H9 (cell line): ENCODE data around the gene UQCR10. TPM values are rescaled to one million over a fixed set of nuclear protein-coding genes. Genes with fewer than 3 reads are reported as not detected.

Experiments
- DNase-seq: peaks from one replicate; pipeline ENCODE4 v3.0.0-alpha.2; 2017
- H2AFZ ChIP-seq: one replicate; pipeline ENCODE4 v1.6.1; 2013; ENCODE audit warnings: mild to moderate bottlenecking, low read length, control low read depth, moderate library complexity
- H2AK5ac ChIP-seq: 2 replicates; pipeline ENCODE4 v1.6.1; 2013; ENCODE audit warnings: low read length, control low read depth, mixed read lengths; ENCODE audit not compliant: insufficient read length
- H2BK120ac ChIP-seq: one replicate; pipeline ENCODE4 v1.6.1; 2013; ENCODE audit warnings: low read depth, mild to moderate bottlenecking, low read length, control low read depth, inconsistent platforms; ENCODE audit not compliant: poor library complexity, severe bottlenecking
- H2BK12ac ChIP-seq: 2 replicates; pipeline ENCODE4 v1.6.1; 2013; ENCODE audit warnings: low read length, control low read depth, mixed read lengths, low read depth; ENCODE audit not compliant: insufficient read length
- H2BK15ac ChIP-seq: 2 replicates; pipeline ENCODE4 v1.6.1; 2013; ENCODE audit warnings: low read depth, low read length, control low read depth
- H2BK20ac ChIP-seq: one replicate; pipeline ENCODE4 v1.6.1; 2013; ENCODE audit warnings: low read depth, mild to moderate bottlenecking, low read length, control low read depth, inconsistent platforms; ENCODE audit not compliant: poor library complexity, severe bottlenecking
- H2BK5ac ChIP-seq: 2 replicates; pipeline ENCODE4 v1.6.1; 2013; ENCODE audit warnings: low read length, control low read depth, mixed read lengths; ENCODE audit not compliant: insufficient read length
- H3K14ac ChIP-seq: 2 replicates; pipeline ENCODE4 v1.6.1; 2013; ENCODE audit warnings: low read length, control low read depth; ENCODE audit not compliant: insufficient read depth
- H3K18ac ChIP-seq: 2 replicates; pipeline ENCODE4 v1.6.1; 2013; ENCODE audit warnings: low read depth, mild to moderate bottlenecking, mixed read lengths, low read length, control low read depth; ENCODE audit not compliant: insufficient read length
- H3K23ac ChIP-seq: 2 replicates; pipeline ENCODE4 v1.6.1; 2013; ENCODE audit warnings: low read length, control low read depth, mixed read lengths, low read depth; ENCODE audit not compliant: insufficient read length
- H3K23me2 ChIP-seq: 2 replicates; pipeline ENCODE4 v1.6.1; 2013; ENCODE audit warnings: low read depth, mild to moderate bottlenecking, mixed read lengths, low read length, control low read depth; ENCODE audit not compliant: insufficient read length, poor library complexity, severe bottlenecking
- H3K27ac ChIP-seq: 2 replicates; pipeline ENCODE4 v1.5.1; 2013; ENCODE audit warnings: low read length, control low read depth, mixed read lengths, low read depth; ENCODE audit not compliant: insufficient read length
- H3K27me3 ChIP-seq: 2 replicates; pipeline ENCODE4 v1.6.1; 2013; ENCODE audit warnings: low read length, control low read depth, inconsistent platforms; ENCODE audit not compliant: insufficient read depth
- H3K4ac ChIP-seq: 2 replicates; pipeline ENCODE4 v1.6.1; 2013; ENCODE audit warnings: low read depth, mild to moderate bottlenecking, control low read depth, inconsistent platforms, low read length, moderate library complexity
- H3K4me1 ChIP-seq: 2 replicates; pipeline ENCODE4 v1.6.1; 2013; ENCODE audit warnings: low read length, control low read depth, inconsistent platforms; ENCODE audit not compliant: insufficient read depth
- H3K4me2 ChIP-seq: 2 replicates; pipeline ENCODE4 v1.6.1; 2013; ENCODE audit warnings: low read length, control low read depth, mixed read lengths; ENCODE audit not compliant: insufficient read length, insufficient read depth
- H3K56ac ChIP-seq: 2 replicates; pipeline ENCODE4 v1.6.1; 2013; ENCODE audit warnings: low read depth, mild to moderate bottlenecking, mixed read lengths, low read length, control low read depth; ENCODE audit not compliant: insufficient read length
- H3K79me1 ChIP-seq: 2 replicates; pipeline ENCODE4 v1.6.1; 2013; ENCODE audit warnings: low read depth, mild to moderate bottlenecking, moderate library complexity, low read length, control low read depth, inconsistent platforms; ENCODE audit not compliant: insufficient read depth, poor library complexity, severe bottlenecking
- H3K79me2 ChIP-seq: 2 replicates; pipeline ENCODE4 v1.6.1; 2013; ENCODE audit warnings: low read length, control low read depth, inconsistent platforms; ENCODE audit not compliant: insufficient read depth
- H3K9ac ChIP-seq: 2 replicates; pipeline ENCODE4 v1.6.1; 2013; ENCODE audit warnings: low read length, control low read depth, mixed read lengths; ENCODE audit not compliant: insufficient read length; ENCODE audit errors: extremely low read depth
- H3K9me3 ChIP-seq: one replicate; pipeline ENCODE4 v1.6.1; 2013; ENCODE audit warnings: low read depth, low read length, inconsistent platforms; ENCODE audit not compliant: control insufficient read depth
- H3T11ph ChIP-seq: one replicate; pipeline ENCODE4 v1.6.1; 2013; ENCODE audit warnings: mild to moderate bottlenecking, low read length, control low read depth, inconsistent platforms
- H4K20me1 ChIP-seq: one replicate; pipeline ENCODE4 v1.6.1; 2013; ENCODE audit not compliant: control insufficient read depth, insufficient read length, insufficient read depth
- H4K5ac ChIP-seq: 2 replicates; pipeline ENCODE4 v1.6.1; 2013; ENCODE audit warnings: low read depth, mild to moderate bottlenecking, mixed read lengths, low read length, control low read depth; ENCODE audit not compliant: insufficient read length
- H4K8ac ChIP-seq: replicated peaks from 2 replicates; pipeline ENCODE4 v1.6.1; 2013; ENCODE audit warnings: low read length, control low read depth, mixed read lengths, low read depth; ENCODE audit not compliant: insufficient read length
- H4K91ac ChIP-seq: 2 replicates; pipeline ENCODE4 v1.6.1; 2013; ENCODE audit warnings: low read depth, mild to moderate bottlenecking, moderate library complexity, mixed read lengths, low read length, control low read depth; ENCODE audit not compliant: insufficient read length
- H3K27ac Mint-ChIP-seq, 3 experiments: 2 replicates in 2 of 3; 3 replicates in 1 of 3; pipeline ENCODE4 v1.8.0; 2020 to 2021; ENCODE audit warnings: mixed read lengths in 3 of 3, mild to moderate bottlenecking in 1 of 3, moderate library complexity in 1 of 3
- H3K27me3 Mint-ChIP-seq: 2 replicates; pipeline ENCODE4 v1.8.0; 2021; ENCODE audit warnings: low read depth, mild to moderate bottlenecking, moderate library complexity, mixed read lengths
- H3K36me3 Mint-ChIP-seq, 3 experiments: 2 replicates in 2 of 3; 3 replicates in 1 of 3; pipeline ENCODE4 v1.8.0; 2020 to 2021; ENCODE audit warnings: low read depth in 3 of 3, mixed read lengths in 3 of 3; ENCODE audit not compliant: insufficient read depth in 1 of 3
- H3K4me1 Mint-ChIP-seq, 2 experiments: 2 replicates each; pipeline ENCODE4 v1.8.0; 2020; ENCODE audit warnings: mixed read lengths in 2 of 2
- H3K4me3 Mint-ChIP-seq, 2 experiments: 2 replicates in 1 of 2; 3 replicates in 1 of 2; pipeline ENCODE4 v1.8.0; 2020 to 2021; ENCODE audit warnings: mild to moderate bottlenecking in 2 of 2, mixed read lengths in 2 of 2, moderate library complexity in 1 of 2
- H3K9me3 Mint-ChIP-seq, 2 experiments: 2 replicates in 1 of 2; 3 replicates in 1 of 2; pipeline ENCODE4 v1.8.0; 2020; ENCODE audit warnings: mild to moderate bottlenecking in 2 of 2, mixed read lengths in 2 of 2, moderate library complexity in 1 of 2
- WGBS: extraction: QIAGEN DNeasy Blood & Tissue Kit; methylation state at CpG from one replicate; pipeline ENCODE4 v1.1.7; 2013; ENCODE audit warnings: missing lambda C conversion rate, low lambda C conversion rate, mixed read lengths; ENCODE audit not compliant: insufficient read length; ENCODE audit errors: extremely low coverage; 5-methylcytosine and 5-hydroxymethylcytosine counted together
- total RNA-seq: library from RNA; stranded (reverse); gene quantifications from 2 replicates; pipeline ENCODE4 v1.2.1, GENCODE V29; 2021
- TF ChIP-seq, protein P1 (sequence below): fragments of 200-600 bp; sonication (generic); conservative IDR thresholded peaks from 3 replicates; pipeline ENCODE4 v1.8.0; 2021; ENCODE audit warnings: antibody characterized with exemption, mild to moderate bottlenecking

UQCR10 gene
- total RNA-seq, 1 experiment from 2014 or later, result 124 TPM

DNA sequence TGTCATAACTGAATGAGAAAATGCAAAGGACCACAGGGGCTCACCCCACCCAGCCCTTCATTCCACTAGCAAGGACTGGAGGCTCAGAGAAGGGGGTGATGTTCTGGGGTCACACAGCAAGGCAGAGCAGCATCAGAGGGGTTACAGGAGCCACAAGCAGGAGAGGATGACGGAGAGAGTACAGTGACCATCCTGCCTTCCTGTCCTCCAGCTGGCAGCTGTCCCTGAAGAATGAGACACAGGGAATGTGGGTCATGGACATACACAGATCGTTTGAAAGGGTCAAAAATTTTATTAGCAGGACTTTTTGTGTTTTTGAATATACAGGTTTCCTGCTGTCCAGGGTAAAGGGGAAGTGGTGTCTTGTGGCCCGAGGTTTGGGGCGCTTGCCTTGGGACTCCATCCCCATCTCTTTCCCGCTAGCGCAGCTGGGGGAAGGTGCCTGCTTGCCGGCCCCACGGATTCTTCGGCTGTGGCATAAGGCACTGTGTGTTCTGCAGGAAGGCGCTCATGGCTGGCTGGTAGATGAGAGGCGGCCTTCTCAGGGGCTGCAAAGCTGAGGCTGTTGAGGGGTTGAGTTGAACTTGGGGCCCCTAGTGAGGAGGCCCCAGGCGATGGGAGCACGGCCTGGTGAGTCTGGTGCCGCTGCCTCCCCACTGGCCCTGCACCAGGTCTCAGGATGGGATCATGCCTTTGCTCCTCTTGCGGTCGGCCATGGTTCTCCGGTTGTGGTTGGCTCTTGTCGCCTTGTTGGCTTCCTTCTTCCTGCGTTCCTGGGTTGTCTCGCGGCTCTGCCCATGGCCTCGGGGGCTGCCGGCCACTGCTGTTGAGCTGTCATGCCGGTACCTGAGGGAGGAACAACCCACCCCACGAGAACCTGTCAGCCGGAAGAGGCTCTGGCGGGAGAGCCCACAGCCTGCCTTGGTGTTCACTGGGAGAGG lies 21.4 kb downstream of the UQCR10 start:
- Histone ChIP-seq H3K27ac (no peak overlapping the region), H4K20me1 (no peaks in the 10 kb centered on the region), H3K27me3 (no peaks in the 10 kb centered on the region), H2AK5ac (no peak overlapping the region), H2AFZ (no peak overlapping the region), H2BK120ac (no peak overlapping the region), H4K91ac (no peak overlapping the region), H3T11ph (no peak overlapping the region), H2BK12ac (no peak overlapping the region), H3K79me1 (no peaks in the 10 kb centered on the region), H2BK15ac (no peak overlapping the region), H3K56ac (no peak overlapping the region), H3K23ac (no peak overlapping the region), H2BK5ac (no peak overlapping the region), H4K8ac (no peak overlapping the region), H3K4me1 (no peaks in the 10 kb centered on the region), H3K79me2 (no peaks in the 10 kb centered on the region), H3K9me3 (no peaks in the 10 kb centered on the region), H3K18ac (no peak overlapping the region), H3K14ac (no peak overlapping the region), H3K9ac (no peak overlapping the region), H3K23me2 (no peaks in the 10 kb centered on the region), H3K4me2 (no peak overlapping the region), H3K4ac (no peak overlapping the region), H2BK20ac (no peak overlapping the region), H4K5ac (no peak overlapping the region)
- Mint-ChIP-seq H3K4me3 (no peak overlapping the region), H3K36me3 (peaks cover 2 to 54% (median 29%) of the 10 kb centered on the region in 3 experiments; a peak in 6 of 7 replicates), H3K9me3 (no peaks in the 10 kb centered on the region), H3K27ac (no peak overlapping the region), H3K27me3 (no peaks in the 10 kb centered on the region), H3K4me1 (peaks cover 17 to 31% of the 10 kb centered on the region in 2 experiments)
- DNase-seq, result no peak
- WGBS, result no CpG with 5 or more reads among the region's 27 CpGs
- TF ChIP-seq, protein P1, sequence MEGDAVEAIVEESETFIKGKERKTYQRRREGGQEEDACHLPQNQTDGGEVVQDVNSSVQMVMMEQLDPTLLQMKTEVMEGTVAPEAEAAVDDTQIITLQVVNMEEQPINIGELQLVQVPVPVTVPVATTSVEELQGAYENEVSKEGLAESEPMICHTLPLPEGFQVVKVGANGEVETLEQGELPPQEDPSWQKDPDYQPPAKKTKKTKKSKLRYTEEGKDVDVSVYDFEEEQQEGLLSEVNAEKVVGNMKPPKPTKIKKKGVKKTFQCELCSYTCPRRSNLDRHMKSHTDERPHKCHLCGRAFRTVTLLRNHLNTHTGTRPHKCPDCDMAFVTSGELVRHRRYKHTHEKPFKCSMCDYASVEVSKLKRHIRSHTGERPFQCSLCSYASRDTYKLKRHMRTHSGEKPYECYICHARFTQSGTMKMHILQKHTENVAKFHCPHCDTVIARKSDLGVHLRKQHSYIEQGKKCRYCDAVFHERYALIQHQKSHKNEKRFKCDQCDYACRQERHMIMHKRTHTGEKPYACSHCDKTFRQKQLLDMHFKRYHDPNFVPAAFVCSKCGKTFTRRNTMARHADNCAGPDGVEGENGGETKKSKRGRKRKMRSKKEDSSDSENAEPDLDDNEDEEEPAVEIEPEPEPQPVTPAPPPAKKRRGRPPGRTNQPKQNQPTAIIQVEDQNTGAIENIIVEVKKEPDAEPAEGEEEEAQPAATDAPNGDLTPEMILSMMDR, result no peak
